HG03159 (cell line): Measurements from ENCODE around the gene PHLDB2.
A peak's percentile ranks its signal among the peaks of the same experiment; 100 is the strongest.

Experiments used
- ATAC-seq: cut with Tn5 transposase; IDR thresholded peaks from one replicate; pipeline ENCODE4 v1.9.1; 2021; ENCODE audit warnings: mild to moderate bottlenecking, moderate library complexity; ENCODE audit not compliant: unreplicated experiment

The PHLDB2 gene

DNA sequence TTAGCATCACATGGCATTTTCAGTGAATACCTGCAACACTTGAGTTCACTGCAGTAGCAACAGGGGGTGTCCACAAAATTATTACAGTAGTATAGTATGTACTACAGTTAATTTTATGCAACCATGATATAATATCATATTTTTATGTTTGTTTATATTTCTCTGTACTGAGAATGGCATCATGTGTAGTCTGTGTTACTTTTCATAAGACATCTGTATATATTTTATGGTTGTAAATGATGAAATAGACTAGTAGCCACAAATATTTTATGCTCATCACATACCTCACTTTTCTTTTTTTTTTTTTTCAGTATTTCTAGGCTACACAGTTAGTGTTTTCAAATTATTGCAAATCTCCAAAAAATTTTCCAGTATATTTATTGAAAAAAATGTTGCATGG lies 22.4 kb downstream of the PHLDB2 start:
- no peak for ATAC-seq

DNA sequence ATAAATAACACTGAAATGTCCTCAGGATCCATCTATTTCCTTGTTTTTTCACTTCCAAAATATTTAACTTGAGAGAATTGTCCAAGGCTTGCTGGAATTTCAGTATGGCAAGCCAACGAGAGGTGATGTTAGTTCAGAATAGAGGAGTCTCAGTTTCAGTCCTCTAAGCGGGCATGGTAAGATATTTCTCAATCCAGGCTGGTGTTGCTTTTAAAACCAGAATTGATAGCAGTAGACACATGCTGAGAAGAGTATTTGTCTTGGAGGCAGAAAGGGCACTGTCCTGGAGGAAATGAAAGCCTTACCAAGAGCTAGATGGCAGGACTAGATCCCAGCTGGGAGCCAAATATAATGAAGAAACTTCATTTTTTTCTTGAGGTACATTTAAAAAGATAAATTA lies 23.1 kb downstream of the PHLDB2 start:
- no peak for ATAC-seq

DNA sequence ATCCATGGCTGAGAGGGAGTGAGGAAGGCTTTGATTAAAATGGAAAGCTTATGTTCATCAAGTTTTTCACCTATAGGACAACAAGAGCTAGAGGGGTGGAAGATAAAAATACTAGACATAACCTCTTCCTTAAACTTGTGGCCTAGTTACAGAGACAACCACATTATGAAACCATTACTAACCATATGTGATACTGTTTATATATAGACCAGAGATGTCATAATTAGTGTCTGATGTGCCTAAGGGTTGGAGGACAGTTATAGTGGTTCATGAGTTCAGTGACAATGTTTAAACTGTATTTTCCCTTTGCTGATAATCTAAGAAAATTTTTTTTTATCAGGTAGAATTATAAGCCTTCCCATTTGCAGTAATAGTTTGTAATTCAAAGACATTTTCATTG lies 23.7 kb downstream of the PHLDB2 start:
- peak; percentile 100 for ATAC-seq

DNA sequence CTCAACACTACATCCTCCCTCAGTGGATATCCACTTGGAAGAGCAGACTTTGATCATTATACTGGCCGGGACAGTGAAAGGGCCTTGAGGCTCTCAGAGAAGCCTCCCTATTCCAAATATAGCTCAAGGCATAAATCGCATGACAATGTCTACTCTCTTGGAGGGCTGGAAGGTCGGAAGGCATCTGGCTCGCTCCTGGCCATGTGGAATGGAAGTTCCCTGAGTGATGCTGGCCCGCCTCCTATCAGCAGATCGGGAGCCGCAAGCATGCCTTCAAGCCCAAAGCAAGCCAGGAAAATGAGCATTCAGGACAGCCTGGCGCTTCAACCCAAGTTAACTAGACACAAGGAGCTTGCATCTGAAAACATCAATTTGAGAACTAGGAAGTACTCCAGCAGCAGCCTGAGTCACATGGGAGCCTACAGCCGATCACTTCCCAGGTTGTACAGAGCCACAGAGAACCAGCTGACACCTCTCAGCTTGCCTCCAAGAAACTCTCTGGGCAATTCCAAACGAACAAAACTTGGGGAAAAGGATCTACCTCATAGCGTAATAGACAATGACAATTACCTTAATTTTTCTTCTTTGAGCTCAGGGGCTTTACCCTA lies 25.4 kb downstream of the PHLDB2 start:
- ATAC-seq: no peak

- ATAC-seq: no peak
These were observed 26.5 kb downstream of the PHLDB2 start for GRCh38 chr3:111885578-111885977.

DNA sequence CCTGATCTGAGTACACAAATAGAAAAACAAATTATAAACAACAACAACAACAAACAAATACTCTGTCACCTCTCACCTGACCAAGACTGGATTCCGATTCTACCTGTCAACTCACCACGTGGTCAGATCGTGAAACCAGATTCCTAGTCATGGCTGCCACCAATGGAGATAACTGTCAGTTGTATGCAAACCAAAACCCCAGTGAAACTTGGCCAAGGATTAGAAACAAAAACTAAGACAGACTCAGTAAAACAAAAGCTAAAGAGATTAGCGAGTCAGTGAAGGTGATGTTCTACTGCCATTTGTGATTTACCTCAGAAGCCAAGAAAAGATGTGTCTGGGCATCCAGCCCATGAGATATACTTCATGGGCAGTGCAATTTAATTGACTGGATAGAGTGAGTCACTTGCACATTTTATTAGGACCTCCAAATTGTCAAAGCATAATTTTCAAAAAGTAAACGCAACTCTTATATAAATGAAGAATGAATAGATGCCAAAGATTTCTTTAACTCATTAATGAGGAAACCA lies 31.1 kb downstream of the PHLDB2 start:
- no peak for ATAC-seq

- no peak for ATAC-seq
These were observed 33.0 kb downstream of the PHLDB2 start for GRCh38 chr3:111892070-111892469.

DNA sequence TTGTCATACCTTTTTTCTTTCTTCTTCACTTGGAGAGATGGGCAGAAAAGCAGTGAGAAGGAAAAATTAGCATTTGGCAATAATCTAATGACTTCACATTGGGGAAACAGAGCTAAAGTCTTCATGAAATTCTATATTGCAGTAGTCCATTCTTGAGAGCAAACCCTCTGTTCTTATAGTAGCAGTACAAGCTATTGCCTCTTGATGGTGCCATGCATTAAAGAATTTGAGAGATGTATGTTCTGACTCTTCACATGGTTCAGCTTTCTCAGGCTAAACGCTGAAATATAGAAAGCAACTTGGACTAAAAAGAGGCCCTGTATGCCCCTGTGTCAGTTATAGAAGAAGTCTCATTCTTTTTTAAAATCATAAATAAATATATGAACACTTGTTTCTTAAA lies 36.0 kb downstream of the PHLDB2 start:
- ATAC-seq: no peak

DNA sequence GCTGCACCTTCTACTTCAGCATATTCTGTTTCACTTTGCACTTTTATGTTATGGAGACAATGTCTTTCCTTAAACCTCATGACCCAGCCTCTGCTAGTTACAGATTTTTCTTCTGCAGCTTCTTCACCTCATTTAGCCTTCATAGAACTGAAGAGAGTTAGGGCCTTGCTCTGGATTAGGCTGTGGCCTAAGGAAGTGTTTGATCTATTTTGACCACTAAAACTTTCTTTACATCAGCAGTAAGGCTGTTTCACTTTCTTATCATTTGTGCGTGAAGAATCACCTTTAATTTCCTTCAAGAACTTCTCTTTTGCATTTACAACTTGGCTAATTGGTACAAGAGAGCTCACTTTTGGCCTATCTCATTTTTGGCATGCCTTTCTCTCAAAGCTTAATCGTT lies 40.9 kb downstream of the PHLDB2 start:
- ATAC-seq: no peak

GRCh38 chr3:111901637-111902036 lies 42.6 kb downstream of the PHLDB2 start:
- no peak for ATAC-seq

GRCh38 chr3:111902534-111902933 lies 43.5 kb downstream of the PHLDB2 start:
- ATAC-seq: no peak

DNA sequence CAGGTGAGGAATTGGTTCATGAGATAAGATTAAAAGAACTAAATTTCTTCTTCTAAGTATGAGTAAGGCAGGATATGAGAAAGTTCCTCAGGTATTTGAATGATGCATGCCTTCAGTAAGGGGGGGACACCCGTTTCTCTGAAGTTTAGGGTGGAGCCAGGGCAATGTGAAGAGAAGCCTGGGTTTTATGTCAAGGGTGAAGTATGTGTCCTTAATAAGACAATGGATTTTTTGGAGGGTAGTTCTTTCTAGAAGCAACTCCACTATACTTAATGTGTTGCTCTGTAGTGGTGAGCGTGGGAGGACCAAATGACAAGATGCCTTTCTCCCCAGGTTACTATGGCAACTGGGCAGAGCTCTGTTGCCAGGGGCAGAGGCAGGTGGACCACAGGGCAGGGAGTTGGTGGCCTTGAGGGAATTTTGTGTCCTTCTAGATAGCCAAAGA lies 44.0 kb downstream of the PHLDB2 start:
- no peak for ATAC-seq

- ATAC-seq: no peak
These were observed 45.5 kb downstream of the PHLDB2 start for GRCh38 chr3:111904376-111905241.

GRCh38 chr3:111906656-111907055 lies 47.6 kb downstream of the PHLDB2 start:
- ATAC-seq: no peak

DNA sequence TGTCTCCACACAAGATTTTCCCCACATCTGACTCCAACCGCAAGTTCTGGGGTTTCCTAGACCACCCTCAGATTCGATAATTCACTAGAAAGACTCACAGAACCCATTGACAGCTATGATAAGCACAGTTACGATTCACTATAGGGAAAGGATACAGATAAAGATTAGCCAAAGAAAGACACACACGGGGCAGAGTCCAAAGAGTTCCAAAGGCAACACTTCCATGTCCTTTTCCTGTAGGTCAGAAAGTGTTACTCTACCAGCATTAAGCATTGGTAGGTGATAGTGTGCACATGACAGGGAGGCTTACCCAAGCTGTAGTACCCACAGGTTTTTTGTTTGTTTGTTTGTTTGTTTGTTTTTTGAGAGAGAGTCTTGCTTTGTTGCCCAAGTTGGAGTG lies 48.1 kb downstream of the PHLDB2 start:
- no peak for ATAC-seq

DNA sequence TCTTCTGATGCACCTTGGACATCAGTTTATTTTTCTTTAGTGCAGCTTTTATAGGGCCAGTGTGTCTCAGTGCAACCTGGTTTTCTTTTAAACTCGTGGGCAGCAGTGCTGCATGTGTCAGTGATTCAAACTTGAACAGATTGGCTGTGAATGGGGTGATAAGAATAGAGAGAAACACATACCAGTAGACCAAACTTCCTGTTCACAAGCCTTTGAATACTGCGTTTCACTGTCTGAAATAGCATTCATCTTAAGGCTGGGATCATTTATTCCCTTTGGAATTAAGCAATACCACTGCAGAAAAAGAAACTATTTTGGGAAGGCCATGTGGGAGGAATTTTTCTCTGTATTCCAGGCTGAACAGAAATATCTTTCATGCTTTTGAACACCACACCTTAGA lies 51.7 kb downstream of the PHLDB2 start:
- ATAC-seq: no peak

DNA sequence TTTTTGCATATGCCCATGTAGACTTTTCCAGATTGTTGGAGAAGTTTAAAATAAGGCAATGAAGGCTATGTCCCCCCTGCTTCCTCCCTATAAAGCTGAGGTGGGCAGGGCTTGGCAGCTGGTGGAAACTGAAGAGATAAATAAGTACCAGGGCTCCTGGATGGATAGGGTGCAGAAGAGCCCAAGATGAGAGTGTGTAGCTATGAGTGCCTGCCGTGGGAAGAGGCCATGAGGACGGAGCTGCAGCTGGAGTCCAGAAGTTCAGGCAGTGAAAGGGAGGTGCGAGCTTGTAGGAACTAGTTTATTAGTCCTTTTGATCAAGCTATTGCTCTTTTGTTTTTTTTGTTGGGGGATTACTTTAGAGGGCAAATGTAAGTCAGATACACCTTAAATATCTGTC lies 52.4 kb downstream of the PHLDB2 start:
- ATAC-seq: no peak

DNA sequence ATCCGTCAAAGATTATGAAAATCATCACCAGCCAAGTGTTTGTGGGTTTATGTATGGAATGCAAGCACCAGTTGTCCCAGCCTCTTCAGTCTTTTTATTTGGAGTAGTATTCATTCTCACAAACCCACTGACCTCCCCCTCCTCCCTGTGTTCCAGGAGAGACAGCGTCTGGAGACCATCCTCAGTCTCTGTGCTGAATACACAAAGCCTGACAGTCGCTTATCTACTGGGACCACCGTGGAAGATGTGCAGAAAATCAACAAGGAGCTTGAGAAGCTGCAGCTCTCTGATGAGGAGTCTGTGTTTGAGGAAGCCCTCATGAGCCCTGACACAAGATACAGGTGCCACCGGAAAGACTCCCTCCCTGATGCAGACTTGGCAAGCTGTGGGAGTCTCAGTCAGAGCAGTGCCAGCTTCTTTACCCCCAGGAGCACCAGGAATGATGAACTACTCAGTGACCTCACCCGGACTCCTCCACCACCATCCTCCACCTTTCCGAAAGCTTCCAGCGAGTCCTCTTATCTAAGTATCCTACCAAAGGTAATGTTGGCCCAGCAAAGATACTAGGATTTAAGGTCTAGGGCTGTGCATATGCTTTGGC lies 54.2 kb downstream of the PHLDB2 start:
- ATAC-seq: no peak

GRCh38 chr3:111915905-111916304 lies 56.8 kb downstream of the PHLDB2 start:
- ATAC-seq: no peak

DNA sequence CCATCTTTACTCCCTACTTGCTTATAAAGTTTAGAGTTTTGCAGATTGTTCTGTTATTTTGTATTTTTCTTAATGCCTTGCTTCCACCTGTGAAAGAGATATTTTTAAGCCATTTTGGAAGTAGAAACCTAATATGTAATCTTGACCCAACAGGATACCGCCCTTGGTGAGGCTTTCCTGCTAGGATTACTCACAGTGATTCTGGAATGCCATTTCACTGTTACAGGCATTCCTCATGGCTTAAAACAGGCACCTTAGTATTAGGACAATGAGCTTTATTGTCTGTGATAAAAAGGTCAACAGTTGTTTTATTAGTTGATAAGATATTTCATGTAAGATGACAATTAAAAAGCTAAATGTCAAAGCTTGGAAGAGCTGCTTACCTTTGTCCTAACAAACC lies 58.2 kb downstream of the PHLDB2 start:
- ATAC-seq: no peak

- no peak for ATAC-seq
These were observed 60.5 kb downstream of the PHLDB2 start for GRCh38 chr3:111919370-111920065.
